Stimulated activated memory B cell treated with anti-CD40 and anti-IgM and Interleukin-4, amounts not matched to agents 10 μg/mL and 1 μg/mL and 100 μg/mL, for 72 hours (primary cell): Measurements from ENCODE around the gene E2F8.

Experiments used
- ATAC-seq: fragments of 150-1000 bp; cut with Tn5 transposase; 2 replicates; pipeline ENCODE4 v1.10.0; 2021
- H3K27ac Mint-ChIP-seq: one replicate; pipeline ENCODE4 v1.8.0; 2022; ENCODE audit warnings: mild to moderate bottlenecking, mixed read lengths
- H3K27me3 Mint-ChIP-seq: one replicate; pipeline ENCODE4 v1.8.0; 2022; ENCODE audit warnings: mixed read lengths
- H3K36me3 Mint-ChIP-seq: one replicate; pipeline ENCODE4 v1.8.0; 2022; ENCODE audit warnings: mixed read lengths
- H3K4me1 Mint-ChIP-seq: one replicate; pipeline ENCODE4 v1.8.0; 2022; ENCODE audit warnings: mixed read lengths
- H3K4me3 Mint-ChIP-seq: one replicate; pipeline ENCODE4 v1.8.0; 2022; ENCODE audit warnings: mild to moderate bottlenecking, moderate library complexity, mixed read lengths
- H3K9me3 Mint-ChIP-seq: one replicate; pipeline ENCODE4 v1.8.0; 2022; ENCODE audit warnings: mixed read lengths

The E2F8 gene

DNA sequence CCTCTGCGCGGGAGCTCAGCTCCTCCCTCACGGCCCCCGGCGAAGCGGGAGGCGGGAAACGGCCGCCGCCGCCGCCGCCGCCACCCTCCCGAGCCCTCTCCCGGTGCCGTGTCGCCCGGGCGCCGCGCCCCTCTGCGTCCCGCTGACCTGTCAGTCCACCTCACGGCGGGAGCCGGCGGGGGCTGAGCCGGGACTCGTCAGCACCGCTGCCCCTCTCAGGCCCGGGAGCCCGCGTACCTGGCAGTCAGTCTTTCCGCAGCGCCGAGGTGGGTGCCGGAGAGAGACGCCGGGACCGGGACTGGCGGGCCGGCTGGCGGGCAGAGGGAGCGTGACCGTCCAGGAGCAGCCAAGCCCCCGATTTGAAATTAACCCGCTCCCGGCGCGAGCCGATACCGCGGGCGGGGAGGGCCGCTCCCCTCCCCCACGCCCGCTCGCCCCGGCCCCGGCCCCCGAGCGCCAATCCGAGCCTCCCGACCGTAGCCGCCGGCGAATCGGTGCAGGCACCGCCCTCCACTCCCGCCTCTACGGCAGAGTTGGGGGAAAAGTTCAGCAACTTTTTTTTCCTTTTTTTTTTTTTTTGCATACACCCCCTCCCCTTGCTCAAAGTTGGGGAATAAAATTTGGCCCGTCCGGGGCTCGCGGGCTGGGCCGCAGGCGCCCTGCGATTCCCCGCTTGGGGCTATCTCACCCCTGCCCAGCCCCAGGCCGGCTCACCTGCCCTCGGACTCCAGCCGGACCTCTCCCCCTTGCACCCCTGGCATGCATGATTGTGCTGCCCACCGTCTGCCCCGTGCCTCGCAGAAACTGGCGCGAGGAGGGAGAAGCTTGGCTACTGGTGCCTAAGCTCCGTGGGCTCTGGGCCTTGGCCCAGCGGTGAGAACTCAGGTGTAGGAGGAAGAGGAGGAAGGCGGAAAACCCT, 774 bp upstream of the E2F8 start:
- H3K27ac Mint-ChIP-seq = no peak overlapping the region
- peaks cover 45% of the 10 kb centered on the region for H3K27me3 Mint-ChIP-seq
- no peaks in the 10 kb centered on the region for H3K9me3 Mint-ChIP-seq
- H3K36me3 Mint-ChIP-seq = no peaks in the 10 kb centered on the region
- H3K4me3 Mint-ChIP-seq = peak overlapping the region; percentile 86
- ATAC-seq = peak; percentile 52
- H3K4me1 Mint-ChIP-seq = peaks cover 15% of the 10 kb centered on the region

DNA sequence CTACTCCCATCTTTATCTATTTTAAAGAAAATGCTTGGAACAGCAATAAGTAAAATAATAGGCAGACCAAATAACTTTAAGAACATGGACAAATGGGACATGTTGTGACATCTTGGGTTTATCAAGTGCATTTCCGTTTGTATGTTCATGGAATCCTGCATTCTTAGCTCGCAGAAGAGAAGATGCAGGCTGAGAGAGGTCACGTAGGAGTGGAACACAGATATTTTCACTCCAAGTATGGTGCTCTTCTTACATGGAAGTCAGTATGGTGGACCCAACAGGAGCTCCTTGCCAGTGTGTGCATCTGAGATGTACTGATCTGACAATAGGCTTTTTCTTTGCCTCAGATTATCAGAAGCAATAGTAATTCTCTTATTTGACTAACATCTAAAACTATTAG, 1.7 kb downstream of the E2F8 start:
- H3K36me3 Mint-ChIP-seq = no peaks in the 10 kb centered on the region
- peaks cover 37% of the 10 kb centered on the region for H3K27me3 Mint-ChIP-seq
- H3K9me3 Mint-ChIP-seq = no peaks in the 10 kb centered on the region
- H3K4me3 Mint-ChIP-seq = no peak overlapping the region
- H3K27ac Mint-ChIP-seq = no peak overlapping the region
- peaks cover 15% of the 10 kb centered on the region for H3K4me1 Mint-ChIP-seq
- no peak for ATAC-seq

- no peaks in the 10 kb centered on the region for H3K36me3 Mint-ChIP-seq
- no peaks in the 10 kb centered on the region for H3K9me3 Mint-ChIP-seq
- H3K4me3 Mint-ChIP-seq = no peak overlapping the region
- no peak for ATAC-seq
- H3K27ac Mint-ChIP-seq = no peak overlapping the region
- peaks cover 15% of the 10 kb centered on the region for H3K4me1 Mint-ChIP-seq
- peaks cover 29% of the 10 kb centered on the region for H3K27me3 Mint-ChIP-seq
Measured at GRCh38 chr11:19237813-19238212, 2.9 kb downstream of the E2F8 start.

DNA sequence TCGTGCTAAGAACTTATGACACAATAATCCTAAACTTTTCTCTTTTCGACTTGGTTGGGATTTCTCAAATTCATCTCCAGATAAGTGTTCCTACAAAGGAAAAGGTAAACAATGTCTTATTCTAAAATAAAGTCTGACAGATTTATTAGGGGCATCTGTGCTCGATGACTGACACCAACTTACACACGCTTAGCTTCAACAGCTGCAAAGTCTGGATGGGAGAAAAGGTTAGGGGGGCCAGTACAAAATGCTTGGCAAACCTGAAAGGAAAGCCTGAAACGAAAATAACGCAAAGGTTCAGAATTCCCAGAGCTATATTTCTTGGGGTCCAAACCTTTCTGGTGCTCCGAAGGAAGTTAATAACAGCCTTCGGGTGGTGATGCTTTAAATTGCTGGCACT, 3.4 kb downstream of the E2F8 start:
- Mint-ChIP-seq H3K4me1 (peaks cover 13% of the 10 kb centered on the region), H3K27me3 (peaks cover 25% of the 10 kb centered on the region), H3K36me3 (no peaks in the 10 kb centered on the region), H3K4me3 (no peak overlapping the region), H3K27ac (no peak overlapping the region), H3K9me3 (no peaks in the 10 kb centered on the region)
- ATAC-seq = no peak

GRCh38 chr11:19234231-19234817, 6.4 kb downstream of the E2F8 start:
- Mint-ChIP-seq H3K27me3 (peaks cover 8% of the 10 kb centered on the region), H3K36me3 (no peaks in the 10 kb centered on the region), H3K27ac (no peak overlapping the region), H3K9me3 (no peaks in the 10 kb centered on the region), H3K4me3 (no peak overlapping the region), H3K4me1 (peaks cover 6% of the 10 kb centered on the region)
- no peak for ATAC-seq

DNA sequence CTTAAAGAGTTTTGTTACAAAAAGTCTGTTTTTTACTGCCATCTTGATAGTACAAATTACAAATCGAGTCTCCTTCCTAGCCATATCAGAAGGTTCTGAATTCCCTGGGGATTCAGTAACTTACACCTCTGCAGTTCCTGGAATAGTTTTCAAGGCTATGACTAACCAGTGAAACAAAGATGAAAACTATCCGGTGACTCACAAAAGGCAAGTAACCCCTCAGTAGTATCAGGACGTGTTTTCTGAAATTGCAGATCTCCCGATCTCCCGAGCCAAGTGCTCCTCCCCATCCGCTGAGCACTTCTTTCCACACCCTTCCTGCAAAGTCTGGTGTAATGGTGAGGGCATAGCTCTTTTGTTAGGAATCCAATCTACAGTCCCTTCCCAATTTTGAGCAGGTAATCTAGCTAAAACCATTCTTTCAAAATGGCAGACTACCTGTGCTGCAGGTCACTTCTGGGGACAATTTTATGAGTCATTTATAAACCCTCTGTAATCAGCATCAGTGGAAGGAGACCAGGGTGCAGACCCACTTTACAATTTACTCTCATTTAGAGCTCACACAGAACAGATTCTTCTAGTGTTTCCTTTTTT, 7.7 kb downstream of the E2F8 start:
- no peak overlapping the region for H3K27ac Mint-ChIP-seq
- no peak overlapping the region for H3K4me3 Mint-ChIP-seq
- no peaks in the 10 kb centered on the region for H3K36me3 Mint-ChIP-seq
- no peaks in the 10 kb centered on the region for H3K9me3 Mint-ChIP-seq
- peaks cover 8% of the 10 kb centered on the region for H3K27me3 Mint-ChIP-seq
- no peak for ATAC-seq
- peaks cover 6% of the 10 kb centered on the region for H3K4me1 Mint-ChIP-seq

- H3K27ac Mint-ChIP-seq = no peak overlapping the region
- no peaks in the 10 kb centered on the region for H3K36me3 Mint-ChIP-seq
- H3K9me3 Mint-ChIP-seq = no peaks in the 10 kb centered on the region
- no peak for ATAC-seq
- no peak overlapping the region for H3K4me3 Mint-ChIP-seq
- H3K4me1 Mint-ChIP-seq = peaks cover 6% of the 10 kb centered on the region
- H3K27me3 Mint-ChIP-seq = no peaks in the 10 kb centered on the region
Measured at GRCh38 chr11:19229671-19230070, 11.1 kb downstream of the E2F8 start.

DNA sequence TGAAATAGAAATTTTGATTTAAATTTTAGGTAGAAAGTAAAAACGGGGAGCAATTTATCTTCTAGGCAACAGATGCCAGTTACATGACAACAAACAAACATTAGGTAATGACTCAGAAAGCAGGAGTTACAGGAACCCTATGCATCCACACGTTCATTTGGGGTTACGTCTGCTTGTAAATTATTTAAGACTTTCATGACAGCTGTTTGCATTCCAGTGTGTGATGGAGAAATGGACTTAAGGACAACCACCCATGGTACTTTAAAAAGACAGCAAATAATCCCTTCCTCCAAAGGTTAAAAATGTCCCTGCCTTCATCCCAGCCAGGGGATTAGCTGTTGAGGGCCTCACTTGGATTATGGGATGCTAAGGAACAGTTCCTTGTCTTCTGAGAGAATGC, 11.8 kb downstream of the E2F8 start:
- H3K4me1 Mint-ChIP-seq = peaks cover 6% of the 10 kb centered on the region
- no peak overlapping the region for H3K4me3 Mint-ChIP-seq
- H3K27ac Mint-ChIP-seq = no peak overlapping the region
- H3K27me3 Mint-ChIP-seq = no peaks in the 10 kb centered on the region
- H3K9me3 Mint-ChIP-seq = no peaks in the 10 kb centered on the region
- no peak for ATAC-seq
- H3K36me3 Mint-ChIP-seq = no peaks in the 10 kb centered on the region

- ATAC-seq = no peak
- Mint-ChIP-seq H3K27ac (no peak overlapping the region), H3K4me3 (no peak overlapping the region), H3K4me1 (no peaks in the 10 kb centered on the region), H3K27me3 (no peaks in the 10 kb centered on the region), H3K36me3 (no peaks in the 10 kb centered on the region), H3K9me3 (no peaks in the 10 kb centered on the region)
Measured at GRCh38 chr11:19226378-19227195, 14.2 kb downstream of the E2F8 start.

DNA sequence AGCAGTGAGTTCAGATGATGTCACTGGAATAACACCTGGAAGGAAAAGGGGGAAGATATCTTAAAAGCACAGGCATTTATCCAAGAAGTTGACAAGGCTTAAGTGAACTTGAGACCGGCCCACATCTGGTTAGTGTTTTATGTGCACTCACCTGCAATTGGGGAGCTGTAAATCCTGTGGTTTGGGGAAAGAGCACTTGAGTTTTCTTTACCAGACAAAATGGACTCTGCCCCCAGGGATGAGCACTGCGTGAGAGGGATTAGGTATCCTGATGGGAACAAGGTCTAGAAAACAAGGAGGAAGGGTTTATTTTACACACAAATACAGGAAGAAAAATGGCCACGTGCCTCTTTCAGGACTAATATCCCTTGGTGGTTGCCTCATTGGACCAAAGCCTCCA, 15.2 kb downstream of the E2F8 start:
- no peaks in the 10 kb centered on the region for H3K9me3 Mint-ChIP-seq
- no peaks in the 10 kb centered on the region for H3K27me3 Mint-ChIP-seq
- H3K36me3 Mint-ChIP-seq = no peaks in the 10 kb centered on the region

DNA sequence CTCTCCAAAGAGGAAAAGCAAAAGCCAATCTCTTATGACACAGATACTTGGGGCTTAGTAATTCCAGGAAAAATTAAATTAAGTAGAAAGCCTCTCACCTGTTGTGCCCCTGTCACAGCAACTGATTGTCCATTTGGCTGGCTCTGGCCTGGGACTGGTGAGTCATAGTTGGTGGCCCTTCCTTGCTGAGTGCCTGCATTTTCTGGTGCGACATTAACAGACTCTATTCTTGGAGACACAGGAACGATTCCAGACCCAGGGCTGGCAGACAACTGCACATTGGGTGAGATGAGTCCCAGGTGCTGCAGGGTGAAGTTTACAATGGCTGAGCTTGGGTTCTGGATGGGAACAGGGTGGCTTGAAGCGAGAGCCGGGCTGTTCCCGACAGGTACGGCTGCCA, 15.6 kb downstream of the E2F8 start:
- ATAC-seq = no peak
- no peaks in the 10 kb centered on the region for H3K27me3 Mint-ChIP-seq
- H3K4me3 Mint-ChIP-seq = no peak overlapping the region
- H3K27ac Mint-ChIP-seq = no peak overlapping the region
- no peaks in the 10 kb centered on the region for H3K36me3 Mint-ChIP-seq
- no peaks in the 10 kb centered on the region for H3K9me3 Mint-ChIP-seq
- H3K4me1 Mint-ChIP-seq = no peaks in the 10 kb centered on the region

More for the DNA sequence above, 15.2 kb downstream of the E2F8 start:
- no peak overlapping the region for H3K4me3 Mint-ChIP-seq
- no peak overlapping the region for H3K27ac Mint-ChIP-seq
- no peaks in the 10 kb centered on the region for H3K4me1 Mint-ChIP-seq
- no peak for ATAC-seq

DNA sequence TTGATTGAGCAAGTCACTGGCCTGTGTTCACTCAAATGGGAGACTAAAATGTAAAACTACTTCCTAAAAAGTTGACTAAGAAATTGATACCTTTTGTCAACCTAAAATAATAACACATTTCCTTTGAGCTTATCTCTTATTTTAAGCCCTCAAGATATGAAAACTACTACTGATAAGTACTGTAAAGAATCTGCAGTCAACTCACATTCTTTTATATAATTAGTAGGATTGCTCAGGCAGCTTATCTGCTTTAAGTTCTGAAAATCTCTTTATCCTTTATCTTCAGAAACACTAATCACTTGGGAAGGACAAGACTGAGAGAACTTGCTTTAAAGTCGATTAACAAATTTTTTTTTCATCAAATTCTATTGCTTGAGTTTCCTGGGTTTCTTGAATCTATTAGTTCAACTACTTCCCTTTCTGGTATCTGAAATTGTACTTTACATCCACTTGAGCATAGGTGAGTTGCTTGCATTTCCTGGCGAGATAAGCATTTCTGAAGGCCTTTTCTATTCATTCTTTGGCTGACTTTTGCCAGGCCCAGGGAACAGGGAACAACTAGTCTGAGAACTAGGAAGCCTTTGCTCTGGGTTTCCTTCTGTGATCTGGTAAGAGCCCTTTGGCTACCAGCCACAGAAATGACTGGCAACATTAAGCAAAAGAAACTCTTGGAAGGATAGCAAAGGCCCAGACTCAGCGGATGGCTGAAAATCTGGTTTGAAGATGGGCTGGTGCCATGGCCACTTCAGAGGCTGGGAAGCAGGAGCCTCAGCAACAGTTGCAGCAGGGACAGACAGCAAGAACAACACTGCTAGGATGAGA, 19.6 kb downstream of the E2F8 start:
- ATAC-seq = no peak
- Mint-ChIP-seq H3K27ac (no peak overlapping the region), H3K9me3 (no peaks in the 10 kb centered on the region), H3K4me3 (no peak overlapping the region), H3K27me3 (no peaks in the 10 kb centered on the region), H3K36me3 (no peaks in the 10 kb centered on the region), H3K4me1 (no peaks in the 10 kb centered on the region)

GRCh38 chr11:19218786-19219460, 21.8 kb downstream of the E2F8 start:
- Mint-ChIP-seq H3K4me3 (no peak overlapping the region), H3K4me1 (no peaks in the 10 kb centered on the region), H3K9me3 (no peaks in the 10 kb centered on the region), H3K27me3 (no peaks in the 10 kb centered on the region), H3K27ac (no peak overlapping the region), H3K36me3 (no peaks in the 10 kb centered on the region)
- ATAC-seq = no peak

GRCh38 chr11:19218216-19218615, 22.5 kb downstream of the E2F8 start:
- Mint-ChIP-seq H3K4me1 (no peaks in the 10 kb centered on the region), H3K4me3 (no peak overlapping the region), H3K27ac (no peak overlapping the region), H3K36me3 (no peaks in the 10 kb centered on the region), H3K27me3 (peaks cover 4% of the 10 kb centered on the region), H3K9me3 (no peaks in the 10 kb centered on the region)
- no peak for ATAC-seq
